HL-60 (cell line): ENCODE data around the gene SCAMP5.

Source experiments
- DNase-seq, 2 experiments: peaks; one replicate each; pipeline ENCODE4 v3.0.0-alpha.2; 2010 to 2020; ENCODE audit warnings: low read depth in 1 of 2, low spot score in 1 of 2
- H3K27ac ChIP-seq: fragments of 250-450 bp; sonication (Bioruptor Pico); replicated peaks from 2 replicates; pipeline ENCODE4 v1.5.1; 2020; ENCODE audit warnings: mild to moderate bottlenecking, moderate library complexity
- H3K27me3 ChIP-seq: fragments of 250-450 bp; sonication (Bioruptor Pico); 2 replicates; pipeline ENCODE4 v1.5.1; 2021; ENCODE audit warnings: mild to moderate bottlenecking, moderate library complexity; ENCODE audit not compliant: insufficient read depth, poor library complexity, severe bottlenecking
- H3K4me3 ChIP-seq: replicated peaks from 2 replicates; pipeline ENCODE4 v1.5.1; 2011; ENCODE audit warnings: mild to moderate bottlenecking, control low read depth, low read length; ENCODE audit not compliant: insufficient read depth
- GABPA ChIP-seq: IDR thresholded peaks from 2 replicates; pipeline ENCODE4 v1.6.1; 2012; ENCODE audit warnings: low read depth
- POLR2AphosphoS5 ChIP-seq: IDR thresholded peaks from 2 replicates; pipeline ENCODE4 v1.6.1; 2012; ENCODE audit warnings: low read depth
- SPI1 ChIP-seq: IDR thresholded peaks from 2 replicates; pipeline ENCODE4 v1.6.1; 2012; ENCODE audit warnings: low read depth, mild to moderate bottlenecking, borderline replicate concordance
- TF ChIP-seq, protein P1 (sequence below): IDR thresholded peaks from 2 replicates; pipeline ENCODE4 v1.6.1; 2012; ENCODE audit warnings: low read depth; ENCODE audit not compliant: insufficient replicate concordance
- TF ChIP-seq, protein P2 (sequence below): IDR thresholded peaks from one replicate; pipeline ENCODE4 v1.5.1; 2011; ENCODE audit warnings: low read length, control low read depth, inconsistent platforms; ENCODE audit not compliant: insufficient read depth

Gene SCAMP5

DNA sequence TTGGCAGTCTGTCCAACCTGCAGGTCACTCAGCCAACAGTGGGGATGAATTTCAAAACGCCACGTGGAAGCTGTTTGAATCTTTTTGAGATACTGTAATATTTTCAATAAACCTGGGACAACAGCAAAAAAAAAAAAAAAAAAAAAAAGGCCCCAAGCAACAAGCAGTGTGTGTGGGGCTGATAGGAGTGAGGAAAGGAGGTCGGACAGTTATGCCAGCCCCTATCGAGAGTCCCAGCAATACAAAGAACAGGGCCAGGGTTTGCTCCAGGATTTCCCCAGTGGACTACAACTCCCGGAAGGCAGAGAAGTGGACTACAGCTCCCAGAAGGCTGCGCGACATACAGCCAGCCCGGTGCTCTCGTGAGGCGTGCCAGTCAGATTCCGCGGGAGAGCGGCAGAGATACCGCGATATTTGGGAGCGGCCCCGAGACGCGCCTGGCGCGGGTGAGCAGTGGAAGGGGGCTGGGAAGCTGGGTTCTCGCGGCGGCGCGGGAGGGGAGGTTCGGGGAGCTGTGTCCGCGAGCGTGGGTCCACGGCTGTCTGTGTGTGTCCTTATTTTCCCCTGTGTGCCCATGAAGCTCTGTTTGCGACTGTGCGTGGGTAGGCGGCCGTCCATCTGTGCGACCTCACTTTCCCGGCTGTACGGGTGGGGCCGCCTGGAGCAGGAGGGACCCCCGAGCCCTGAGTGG is 28.0 kb downstream of the SCAMP5 start, which contains the start of gene PPCDC:
PPCDC (plus strand) TSS at position 410 of the 691 bp plus-strand sequence. CDS start 4,729 bp downstream, outside the sequence.
- Histone ChIP-seq H3K4me3 (peak within 1 kb of the TSS; percentile 65), H3K27me3 (no peaks in the 10 kb centered on the region), H3K27ac (peak within 1 kb of the TSS; percentile 97)
- TF ChIP-seq, protein P1, sequence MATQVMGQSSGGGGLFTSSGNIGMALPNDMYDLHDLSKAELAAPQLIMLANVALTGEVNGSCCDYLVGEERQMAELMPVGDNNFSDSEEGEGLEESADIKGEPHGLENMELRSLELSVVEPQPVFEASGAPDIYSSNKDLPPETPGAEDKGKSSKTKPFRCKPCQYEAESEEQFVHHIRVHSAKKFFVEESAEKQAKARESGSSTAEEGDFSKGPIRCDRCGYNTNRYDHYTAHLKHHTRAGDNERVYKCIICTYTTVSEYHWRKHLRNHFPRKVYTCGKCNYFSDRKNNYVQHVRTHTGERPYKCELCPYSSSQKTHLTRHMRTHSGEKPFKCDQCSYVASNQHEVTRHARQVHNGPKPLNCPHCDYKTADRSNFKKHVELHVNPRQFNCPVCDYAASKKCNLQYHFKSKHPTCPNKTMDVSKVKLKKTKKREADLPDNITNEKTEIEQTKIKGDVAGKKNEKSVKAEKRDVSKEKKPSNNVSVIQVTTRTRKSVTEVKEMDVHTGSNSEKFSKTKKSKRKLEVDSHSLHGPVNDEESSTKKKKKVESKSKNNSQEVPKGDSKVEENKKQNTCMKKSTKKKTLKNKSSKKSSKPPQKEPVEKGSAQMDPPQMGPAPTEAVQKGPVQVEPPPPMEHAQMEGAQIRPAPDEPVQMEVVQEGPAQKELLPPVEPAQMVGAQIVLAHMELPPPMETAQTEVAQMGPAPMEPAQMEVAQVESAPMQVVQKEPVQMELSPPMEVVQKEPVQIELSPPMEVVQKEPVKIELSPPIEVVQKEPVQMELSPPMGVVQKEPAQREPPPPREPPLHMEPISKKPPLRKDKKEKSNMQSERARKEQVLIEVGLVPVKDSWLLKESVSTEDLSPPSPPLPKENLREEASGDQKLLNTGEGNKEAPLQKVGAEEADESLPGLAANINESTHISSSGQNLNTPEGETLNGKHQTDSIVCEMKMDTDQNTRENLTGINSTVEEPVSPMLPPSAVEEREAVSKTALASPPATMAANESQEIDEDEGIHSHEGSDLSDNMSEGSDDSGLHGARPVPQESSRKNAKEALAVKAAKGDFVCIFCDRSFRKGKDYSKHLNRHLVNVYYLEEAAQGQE, result peak; percentile 67
- TF ChIP-seq POLR2AphosphoS5 (peak; percentile 92), SPI1 (peak; percentile 14; the same call in 1 of the 2 replicates), GABPA (no peak)
- TF ChIP-seq, protein P2, sequence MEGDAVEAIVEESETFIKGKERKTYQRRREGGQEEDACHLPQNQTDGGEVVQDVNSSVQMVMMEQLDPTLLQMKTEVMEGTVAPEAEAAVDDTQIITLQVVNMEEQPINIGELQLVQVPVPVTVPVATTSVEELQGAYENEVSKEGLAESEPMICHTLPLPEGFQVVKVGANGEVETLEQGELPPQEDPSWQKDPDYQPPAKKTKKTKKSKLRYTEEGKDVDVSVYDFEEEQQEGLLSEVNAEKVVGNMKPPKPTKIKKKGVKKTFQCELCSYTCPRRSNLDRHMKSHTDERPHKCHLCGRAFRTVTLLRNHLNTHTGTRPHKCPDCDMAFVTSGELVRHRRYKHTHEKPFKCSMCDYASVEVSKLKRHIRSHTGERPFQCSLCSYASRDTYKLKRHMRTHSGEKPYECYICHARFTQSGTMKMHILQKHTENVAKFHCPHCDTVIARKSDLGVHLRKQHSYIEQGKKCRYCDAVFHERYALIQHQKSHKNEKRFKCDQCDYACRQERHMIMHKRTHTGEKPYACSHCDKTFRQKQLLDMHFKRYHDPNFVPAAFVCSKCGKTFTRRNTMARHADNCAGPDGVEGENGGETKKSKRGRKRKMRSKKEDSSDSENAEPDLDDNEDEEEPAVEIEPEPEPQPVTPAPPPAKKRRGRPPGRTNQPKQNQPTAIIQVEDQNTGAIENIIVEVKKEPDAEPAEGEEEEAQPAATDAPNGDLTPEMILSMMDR, result no peak
- peak; percentile 90 to 97 for DNase-seq

DNA sequence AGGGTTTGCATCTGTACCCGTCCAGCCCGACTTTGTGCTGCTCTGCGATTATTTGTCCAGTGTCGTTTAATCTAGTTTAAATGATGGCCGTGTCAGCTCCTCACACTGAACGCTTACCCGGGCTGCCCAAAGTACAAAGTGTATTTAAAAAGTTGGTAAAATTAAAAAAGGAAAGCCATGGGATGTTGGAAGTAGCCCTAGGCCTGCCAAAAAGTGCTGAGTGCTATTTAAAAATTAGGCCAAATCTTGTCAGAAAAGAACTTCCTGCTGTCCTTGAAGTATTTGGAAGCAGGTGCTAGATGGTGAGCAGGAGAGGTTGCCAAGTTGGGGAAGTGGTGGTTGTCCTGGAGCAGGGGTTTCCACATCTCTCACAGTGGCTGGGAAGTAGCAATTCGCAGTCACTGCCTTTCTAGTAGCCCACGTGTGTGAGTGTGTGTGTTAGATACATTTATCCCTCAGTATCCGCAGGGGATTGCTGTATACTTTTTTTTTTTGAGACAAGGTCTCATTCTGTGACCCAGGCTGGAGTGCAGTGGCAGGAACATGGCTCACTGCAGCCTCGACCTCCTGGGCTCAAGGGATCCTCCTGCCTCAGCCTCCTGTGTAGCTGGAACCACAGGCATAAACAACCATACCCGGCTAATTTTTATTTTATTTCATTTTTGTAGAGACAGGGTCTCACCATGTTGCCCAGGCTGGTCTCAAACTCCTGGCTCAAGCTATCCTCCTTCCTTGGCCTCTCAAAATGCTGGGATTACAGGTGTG is 28.7 kb downstream of the SCAMP5 start:
- Histone ChIP-seq H3K4me3 (peak overlapping the region; percentile 65), H3K27me3 (no peaks in the 10 kb centered on the region), H3K27ac (peak overlapping the region; percentile 97)
- TF ChIP-seq SPI1, result peak; percentile 90
- TF ChIP-seq, protein P2, result no peak
- peak; percentile 79 to 90 for DNase-seq

DNA sequence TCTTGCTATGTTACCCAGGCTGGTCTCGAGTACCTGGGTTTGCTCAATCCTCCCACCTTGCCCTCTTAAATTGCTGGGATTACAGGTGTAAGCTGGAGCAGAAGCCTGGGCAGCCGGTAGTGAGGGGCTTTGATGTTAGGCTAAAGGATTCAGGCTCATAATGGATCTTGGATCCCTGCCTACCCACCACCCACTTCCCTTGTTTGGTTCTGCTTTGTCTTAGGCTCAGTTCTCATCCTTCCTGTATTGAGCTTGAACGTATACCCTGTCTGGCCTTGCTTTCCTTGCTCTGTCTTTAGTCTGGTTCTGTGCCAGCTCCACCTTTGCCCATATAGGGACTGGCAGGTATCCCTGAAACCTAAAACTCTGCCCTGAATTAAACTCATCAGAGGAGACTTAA is 29.7 kb downstream of the SCAMP5 start:
- peak overlapping the region; percentile 97 for H3K27ac ChIP-seq
- no peak overlapping the region for H3K4me3 ChIP-seq
- peak; percentile 52; the same call in 1 of the 2 replicates for TF ChIP-seq SPI1
- TF ChIP-seq, protein P2, result no peak
- H3K27me3 ChIP-seq, result no peaks in the 10 kb centered on the region
- DNase-seq, result peak in 1 of 2 experiments; percentile 48

DNA sequence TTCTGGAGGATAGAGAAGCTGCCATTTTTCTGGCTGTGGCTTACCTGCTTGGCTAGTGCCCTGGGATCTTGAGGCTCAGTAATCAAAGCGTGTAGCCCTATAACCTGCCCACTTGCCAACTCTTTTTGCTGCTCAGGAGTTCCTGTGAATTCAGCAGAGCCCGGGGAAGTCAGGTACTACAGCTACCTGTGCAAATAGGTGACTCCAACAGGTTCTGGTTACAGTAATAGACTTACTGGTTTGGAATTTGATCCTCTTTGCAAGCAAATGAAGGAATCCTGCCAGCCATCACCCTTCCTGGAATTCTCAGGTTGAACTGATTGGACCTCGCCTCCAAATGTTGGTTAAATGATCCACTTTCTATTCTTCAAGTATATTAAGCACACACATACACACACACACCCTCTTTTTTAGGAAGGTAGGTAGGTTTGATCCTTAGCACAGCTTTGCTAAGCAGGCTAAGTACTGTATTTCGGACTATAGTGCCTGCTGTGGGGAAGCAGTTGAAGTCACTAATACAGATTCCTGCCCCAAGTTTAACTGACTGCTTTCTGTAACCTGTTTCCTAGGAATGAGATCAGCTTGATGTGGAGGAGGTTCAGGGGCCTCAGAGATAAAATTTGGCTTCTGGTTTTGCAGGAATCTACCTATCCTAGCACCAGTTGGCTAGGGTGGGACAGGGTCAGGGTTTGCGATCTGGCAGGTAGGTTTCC is 30.3 kb downstream of the SCAMP5 start:
- H3K27me3 ChIP-seq, result no peaks in the 10 kb centered on the region
- H3K4me3 ChIP-seq, result no peak overlapping the region
- H3K27ac ChIP-seq, result no peak overlapping the region
- no peak for DNase-seq
- TF ChIP-seq GABPA, result no peak
- TF ChIP-seq, protein P2, result no peak
- TF ChIP-seq, protein P1, result no peak
- TF ChIP-seq SPI1, result no peak
- no peak for TF ChIP-seq POLR2AphosphoS5
